Mesenteric fat pad (tissue), 1 donor: ENCODE results near the gene PDLIM5. TPM values are rescaled to one million over a fixed set of nuclear protein-coding genes. Genes with fewer than 3 reads are reported as not detected.
"Not testable (repeated sequence)": the region's sequence is repeated elsewhere in the genome, so short reads cannot be mapped to it uniquely, and the experiment has no call there.

Experiments used
- DNase-seq: peaks from one replicate; pipeline ENCODE4 v3.0.0-alpha.2; 2020; ENCODE audit warnings: low spot score
- total RNA-seq: library from RNA; stranded (reverse); fragmentation: NEBNext Ultra II Directional; extraction: Animal tissue kit (Norgen Biotek cat#: 25700); gene quantifications from one replicate; pipeline ENCODE4 v1.2.1, GENCODE V29; 2021
- donor health status: DM: yes; HTN: yes; CAD: no.

Gene PDLIM5
- total RNA-seq, 1 donor from 2014 or later, result 125 TPM

- DNase-seq, result no peak
Observed at GRCh38 chr4:94459462-94460161, 7.9 kb downstream of the PDLIM5 start.

- DNase-seq, result no peak
Observed at GRCh38 chr4:94461506-94461905, 9.8 kb downstream of the PDLIM5 start.

- no peak for DNase-seq
Observed at GRCh38 chr4:94462572-94462971, 10.8 kb downstream of the PDLIM5 start.

GRCh38 chr4:94463771-94464170 lies 12.0 kb downstream of the PDLIM5 start:
- no peak for DNase-seq

GRCh38 chr4:94466371-94466770 lies 14.6 kb downstream of the PDLIM5 start:
- DNase-seq, result no peak

GRCh38 chr4:94466923-94467322 lies 15.2 kb downstream of the PDLIM5 start:
- DNase-seq, result no peak

- DNase-seq, result no peak
Observed at GRCh38 chr4:94468093-94468769, 16.5 kb downstream of the PDLIM5 start.

GRCh38 chr4:94469221-94469784 lies 17.6 kb downstream of the PDLIM5 start:
- no peak for DNase-seq

- DNase-seq, result no peak
Observed at GRCh38 chr4:94470132-94470531, 18.4 kb downstream of the PDLIM5 start.

GRCh38 chr4:94470782-94471181 lies 19.0 kb downstream of the PDLIM5 start:
- not testable (repeated sequence) for DNase-seq

GRCh38 chr4:94472056-94472826 lies 20.5 kb downstream of the PDLIM5 start:
- DNase-seq, result no peak

- DNase-seq, result no peak
Observed at GRCh38 chr4:94475050-94475449, 23.3 kb downstream of the PDLIM5 start.

GRCh38 chr4:94475794-94476193 lies 24.1 kb downstream of the PDLIM5 start:
- no peak for DNase-seq

- no peak for DNase-seq
Observed at GRCh38 chr4:94477227-94477626, 25.5 kb downstream of the PDLIM5 start.

- DNase-seq, result not testable (repeated sequence)
Observed at GRCh38 chr4:94478805-94479204, 27.1 kb downstream of the PDLIM5 start.

GRCh38 chr4:94479358-94480141 lies 27.8 kb downstream of the PDLIM5 start:
- no peak for DNase-seq

- DNase-seq, result no peak
Observed at GRCh38 chr4:94480362-94480951, 28.7 kb downstream of the PDLIM5 start.

- DNase-seq, result no peak
Observed at GRCh38 chr4:94483895-94484294, 32.2 kb downstream of the PDLIM5 start.

GRCh38 chr4:94484818-94485217 lies 33.1 kb downstream of the PDLIM5 start:
- no peak for DNase-seq

GRCh38 chr4:94486372-94486801 lies 34.6 kb downstream of the PDLIM5 start:
- DNase-seq, result no peak

- no peak for DNase-seq
Observed at GRCh38 chr4:94488670-94489069, 36.9 kb downstream of the PDLIM5 start.
